Activated naive CD4-positive, alpha-beta T cell treated with anti-CD3 and anti-CD28 coated beads for 36 hours (primary cell): ENCODE results near the gene DAB2IP. TPM values are rescaled to one million over a fixed set of nuclear protein-coding genes. Genes with fewer than 3 reads are reported as not detected.

Experiments used
- CTCF ChIA-PET: fragments of 350-600 bp; sonication (Branson Sonifier 250); formaldehyde crosslinking; loops from one replicate; lab custom pipeline; 2021; ENCODE audit warnings: antibody characterized with exemption; lab: Charles Lee
- DNase-seq: peaks from one replicate; pipeline ENCODE4 v3.0.0-alpha.2; 2020
- H3K27ac Mint-ChIP-seq: one replicate; pipeline ENCODE4 v1.8.0; 2021; ENCODE audit warnings: mild to moderate bottlenecking, mixed read lengths
- H3K27me3 Mint-ChIP-seq: one replicate; pipeline ENCODE4 v1.8.0; 2021; ENCODE audit warnings: low read depth, mixed read lengths
- H3K36me3 Mint-ChIP-seq: one replicate; pipeline ENCODE4 v1.8.0; 2021; ENCODE audit warnings: low read depth, mixed read lengths
- H3K4me1 Mint-ChIP-seq: one replicate; pipeline ENCODE4 v1.8.0; 2021; ENCODE audit warnings: low read depth, mixed read lengths
- H3K4me3 Mint-ChIP-seq: one replicate; pipeline ENCODE4 v1.8.0; 2021; ENCODE audit warnings: mild to moderate bottlenecking, moderate library complexity, mixed read lengths
- H3K9me3 Mint-ChIP-seq: one replicate; pipeline ENCODE4 v1.8.0; 2021; ENCODE audit warnings: mixed read lengths
- intact Hi-C: fragments of 100-400 bp; cut with micrococcal nuclease; formaldehyde crosslinking; loops from one replicate; pipeline ENCODE4 v1.15.1; 2023
- total RNA-seq, 2 experiments: library from RNA; stranded (reverse); gene quantifications; one replicate each; pipeline ENCODE4 v1.2.3, GENCODE V29; 2021

The DAB2IP gene
- total RNA-seq, 2 experiments from 2014 or later: 0.35 TPM; not detected in 1

DNA sequence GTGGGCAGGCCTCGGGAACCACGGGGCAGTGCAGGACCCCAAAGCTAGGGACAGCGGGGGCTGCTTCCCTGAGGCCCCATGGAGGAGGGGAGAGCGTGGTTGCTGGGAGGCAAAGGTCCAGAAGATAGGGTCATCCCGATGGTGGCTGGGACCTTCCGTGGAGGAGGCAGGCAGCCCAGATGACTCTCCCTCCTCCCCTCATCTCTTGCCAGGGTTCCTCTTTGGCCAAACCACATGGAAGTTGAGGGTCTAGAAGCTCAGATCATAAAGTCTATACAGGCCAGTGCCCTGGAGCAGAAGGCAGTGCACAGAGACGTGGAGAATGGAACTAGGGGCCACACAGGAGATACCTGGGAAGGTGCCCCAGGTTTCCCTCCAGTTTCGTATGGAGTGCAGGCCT, 22.6 kb downstream of the DAB2IP start:
- Mint-ChIP-seq H3K4me3 (no peak overlapping the region), H3K27me3 (peaks cover 9% of the 10 kb centered on the region), H3K9me3 (no peaks in the 10 kb centered on the region), H3K36me3 (no peaks in the 10 kb centered on the region), H3K4me1 (no peaks in the 10 kb centered on the region), H3K27ac (no peak overlapping the region)
- CTCF ChIA-PET: no interaction called here
- intact Hi-C loops: no loop called here
- no peak for DNase-seq

DNA sequence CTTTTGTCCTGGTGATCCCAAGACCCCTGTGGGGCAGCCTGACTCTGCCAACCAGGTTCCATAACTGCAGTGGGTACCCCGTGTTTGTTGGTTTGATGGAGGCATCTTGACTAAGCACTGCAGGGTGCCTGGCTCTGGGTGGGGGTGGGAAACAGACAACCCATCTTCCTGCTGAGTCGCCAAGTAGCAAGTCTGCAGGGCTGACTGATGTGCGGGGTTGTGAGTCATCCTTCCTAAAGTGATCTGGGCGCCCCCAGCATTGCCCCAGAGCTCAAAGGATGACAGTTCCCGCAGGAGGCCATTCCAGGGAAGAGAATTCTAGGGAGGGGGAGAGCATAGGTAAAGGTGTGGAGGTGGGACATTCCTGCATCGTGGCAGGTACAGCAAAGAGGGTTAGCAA, 23.5 kb downstream of the DAB2IP start:
- no peak overlapping the region for H3K4me3 Mint-ChIP-seq
- intact Hi-C loops: no loop called here
- H3K4me1 Mint-ChIP-seq: no peaks in the 10 kb centered on the region
- CTCF ChIA-PET: no interaction called here
- no peaks in the 10 kb centered on the region for H3K36me3 Mint-ChIP-seq
- no peak overlapping the region for H3K27ac Mint-ChIP-seq
- DNase-seq: no peak
- no peaks in the 10 kb centered on the region for H3K9me3 Mint-ChIP-seq
- H3K27me3 Mint-ChIP-seq: peaks cover 6% of the 10 kb centered on the region

DNA sequence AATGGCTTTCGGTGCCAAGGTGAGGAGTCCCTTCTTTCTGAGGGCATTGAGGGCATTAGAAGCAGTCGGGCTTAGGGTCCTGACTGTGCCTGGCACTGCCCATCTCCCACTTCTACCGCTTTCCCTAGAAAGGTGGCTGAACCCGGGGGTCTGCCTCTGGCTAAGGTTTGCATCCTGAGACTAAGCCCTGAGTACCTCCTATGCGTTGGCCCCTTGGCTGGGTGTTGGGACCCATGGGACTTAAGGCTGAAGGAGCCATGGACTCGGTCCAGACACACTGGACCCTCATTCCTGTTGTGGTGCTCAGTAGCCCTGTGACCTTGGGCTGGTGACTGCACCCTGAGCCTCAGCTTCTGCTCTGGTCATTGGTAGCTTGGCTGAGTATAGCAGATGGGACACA, 23.9 kb downstream of the DAB2IP start:
- Mint-ChIP-seq H3K36me3 (no peaks in the 10 kb centered on the region), H3K27ac (no peak overlapping the region), H3K27me3 (peaks cover 4% of the 10 kb centered on the region), H3K4me1 (no peaks in the 10 kb centered on the region), H3K9me3 (no peaks in the 10 kb centered on the region), H3K4me3 (no peak overlapping the region)
- DNase-seq: no peak
- intact Hi-C loops: no loop called here
- CTCF ChIA-PET: no interaction called here

DNA sequence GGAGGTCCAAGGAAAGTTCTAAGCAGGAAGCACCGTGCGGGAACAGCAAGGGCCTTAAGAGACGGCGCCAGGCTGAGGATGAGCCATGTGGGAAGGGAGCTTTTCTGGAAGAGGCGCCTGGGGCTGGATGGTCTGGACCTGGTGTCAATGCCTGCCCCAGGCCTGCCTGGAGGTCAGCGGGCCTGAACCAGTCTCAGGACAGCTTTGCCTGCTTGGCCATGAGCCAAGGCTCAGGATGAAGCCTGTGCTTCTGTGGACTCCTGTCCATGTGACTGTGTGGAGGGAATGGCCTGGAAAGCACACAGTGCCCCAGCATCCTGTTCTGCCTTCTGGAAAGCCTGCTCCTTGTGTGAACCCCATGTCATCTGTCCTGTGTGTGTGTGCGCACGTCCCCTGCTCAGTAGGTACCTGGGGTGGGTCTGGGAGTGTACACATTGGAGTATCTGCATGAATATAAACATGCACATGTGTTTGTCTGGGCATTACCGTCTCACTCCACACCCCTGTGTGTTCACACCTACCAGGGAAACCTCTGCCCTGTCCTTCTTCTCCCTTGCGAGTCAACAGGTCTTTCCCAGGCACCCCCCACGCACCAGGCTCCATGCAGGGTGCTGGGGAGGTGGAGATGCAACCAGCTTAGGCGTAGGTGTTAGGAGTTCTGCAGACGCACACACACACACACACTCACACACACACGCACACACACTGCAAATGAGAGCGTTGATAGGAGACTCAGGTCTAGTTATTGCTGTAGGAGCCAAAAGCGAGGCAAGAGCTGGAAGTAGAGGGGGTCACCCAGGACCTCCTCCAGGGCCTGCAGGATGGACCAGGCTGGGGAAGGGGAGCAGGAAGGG, 24.8 kb downstream of the DAB2IP start:
- intact Hi-C loops: no loop called here
- Mint-ChIP-seq H3K27ac (no peak overlapping the region), H3K36me3 (no peaks in the 10 kb centered on the region), H3K27me3 (peaks cover 3% of the 10 kb centered on the region), H3K4me1 (no peaks in the 10 kb centered on the region), H3K9me3 (no peaks in the 10 kb centered on the region), H3K4me3 (no peak overlapping the region)
- CTCF ChIA-PET: no interaction called here
- DNase-seq: no peak

DNA sequence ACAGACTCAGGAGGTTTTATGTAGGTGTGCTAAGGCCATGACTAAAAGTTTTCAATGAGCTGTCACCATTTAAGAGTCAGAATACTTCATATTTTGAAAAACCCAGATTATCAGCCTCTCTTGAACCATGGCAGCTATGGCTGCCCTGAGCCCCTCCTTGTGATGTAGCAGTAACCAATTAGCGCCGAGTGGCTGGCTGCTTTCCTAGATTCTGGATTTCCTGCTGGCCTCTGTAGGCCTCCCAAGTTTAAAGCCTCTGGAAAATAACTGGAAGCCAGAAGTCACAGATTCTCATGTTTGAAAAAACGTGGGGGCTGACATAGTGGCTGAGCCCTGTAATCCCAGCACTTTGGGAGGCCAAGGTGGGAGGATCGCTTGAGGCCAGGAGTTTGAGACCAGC, 25.5 kb downstream of the DAB2IP start:
- no peak for DNase-seq
- Mint-ChIP-seq H3K9me3 (no peaks in the 10 kb centered on the region), H3K4me3 (no peak overlapping the region), H3K36me3 (no peaks in the 10 kb centered on the region), H3K4me1 (no peaks in the 10 kb centered on the region), H3K27ac (no peak overlapping the region), H3K27me3 (peaks cover 2% of the 10 kb centered on the region)
- intact Hi-C loops: no loop called here
- CTCF ChIA-PET: no interaction called here

DNA sequence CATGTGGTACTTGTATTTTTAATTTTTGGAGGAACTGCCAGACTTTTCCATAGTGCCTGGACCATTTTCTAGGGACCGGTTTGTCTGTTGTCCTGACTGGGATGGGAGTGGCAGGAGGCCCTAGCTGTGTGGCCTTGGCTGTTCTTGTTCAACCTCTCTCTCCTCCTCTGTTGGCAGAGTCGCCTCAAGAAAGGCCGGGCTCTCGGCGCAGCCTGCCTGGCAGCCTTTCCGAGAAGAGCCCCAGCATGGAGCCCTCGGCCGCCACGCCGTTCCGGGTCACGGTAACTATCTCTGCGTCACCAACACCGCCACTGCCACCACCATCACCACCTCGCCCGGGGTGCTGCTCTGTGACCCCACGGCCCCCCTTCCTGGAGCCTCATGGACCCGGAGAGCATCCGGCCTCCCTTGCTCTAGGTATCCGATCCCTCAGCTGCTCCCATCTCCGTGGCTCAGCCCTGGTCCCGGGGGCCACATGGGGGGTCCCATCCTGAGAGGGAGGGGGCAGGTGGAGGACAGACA, 27.1 kb downstream of the DAB2IP start:
- H3K27me3 Mint-ChIP-seq: peaks cover 2% of the 10 kb centered on the region
- no peak overlapping the region for H3K27ac Mint-ChIP-seq
- no peaks in the 10 kb centered on the region for H3K4me1 Mint-ChIP-seq
- intact Hi-C loops: no loop called here
- CTCF ChIA-PET: interaction anchor here (0.5 to 0.9 kb wide), 3 partner anchors 53 to 358 kb away, joined by 3 read pairs; no protein-coding TSS in a partner anchor
- DNase-seq: no peak
- no peaks in the 10 kb centered on the region for H3K36me3 Mint-ChIP-seq
- H3K9me3 Mint-ChIP-seq: no peaks in the 10 kb centered on the region
- H3K4me3 Mint-ChIP-seq: no peak overlapping the region

DNA sequence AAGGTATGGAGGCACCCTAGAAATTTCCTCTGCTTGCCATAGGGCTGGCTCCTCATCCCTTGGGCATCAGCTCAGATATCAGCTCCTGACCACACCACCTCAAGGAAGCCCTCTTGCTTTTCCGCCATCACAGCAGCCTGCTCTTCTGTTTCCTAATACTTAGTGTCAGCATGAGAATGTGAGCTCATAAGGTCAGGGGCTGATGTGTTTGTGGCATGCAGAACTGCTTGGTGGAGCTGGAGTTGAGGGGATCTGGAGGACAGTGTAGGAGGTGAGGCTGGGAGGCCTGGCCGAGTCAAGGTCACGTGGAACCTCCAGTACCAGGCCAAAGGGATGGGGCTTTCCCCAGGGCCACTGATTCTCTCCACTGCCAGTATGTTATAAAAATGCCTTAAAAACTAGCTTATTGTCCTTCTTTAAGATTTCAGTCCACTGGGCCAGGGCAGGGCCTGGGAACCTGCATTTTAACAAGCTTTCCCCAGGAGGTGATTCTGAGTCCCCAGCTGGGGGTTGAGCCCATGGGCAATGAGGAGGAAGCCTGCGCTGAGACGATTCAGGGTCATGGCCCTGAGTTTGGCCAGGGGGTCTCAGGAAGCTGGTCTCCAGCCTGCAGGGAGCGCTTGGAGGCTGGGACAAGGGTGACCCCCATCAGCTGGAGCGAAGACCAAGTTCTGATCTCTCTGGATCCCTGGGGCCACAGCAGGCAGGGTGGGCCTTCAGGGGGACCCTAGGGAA, 28.6 kb downstream of the DAB2IP start:
- no peak for DNase-seq
- intact Hi-C loops: no loop called here
- Mint-ChIP-seq H3K4me1 (no peaks in the 10 kb centered on the region), H3K4me3 (no peak overlapping the region), H3K27ac (no peak overlapping the region), H3K27me3 (peaks cover 2% of the 10 kb centered on the region), H3K9me3 (no peaks in the 10 kb centered on the region), H3K36me3 (no peaks in the 10 kb centered on the region)
- CTCF ChIA-PET: interaction anchor here (0.6 kb wide), 2 partner anchors 130 to 386 kb away, joined by 3 to 4 read pairs; no protein-coding TSS in a partner anchor

DNA sequence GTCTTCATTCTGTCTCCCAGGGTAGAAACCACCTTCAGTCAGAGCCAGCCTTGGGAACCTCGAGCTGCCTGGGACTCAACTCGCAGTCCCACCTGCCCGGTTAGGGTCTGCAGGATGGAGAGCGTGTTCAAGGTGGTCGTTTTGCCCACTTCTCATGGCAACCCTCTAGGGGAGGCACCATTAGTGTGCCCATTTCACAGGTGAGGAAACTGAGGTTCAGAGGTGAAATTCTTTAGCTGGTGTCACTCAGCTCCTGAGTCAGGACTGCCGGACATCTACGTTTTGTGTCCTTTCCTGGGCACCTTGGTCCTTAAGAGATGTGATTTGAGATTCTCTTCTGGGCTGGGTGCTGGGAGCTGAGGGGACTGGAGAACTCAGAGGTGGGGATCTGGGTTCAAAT, 30.0 kb downstream of the DAB2IP start:
- no peak for DNase-seq
- Mint-ChIP-seq H3K27me3 (peaks cover 2% of the 10 kb centered on the region), H3K4me1 (no peaks in the 10 kb centered on the region), H3K36me3 (no peaks in the 10 kb centered on the region), H3K27ac (no peak overlapping the region), H3K9me3 (no peaks in the 10 kb centered on the region), H3K4me3 (no peak overlapping the region)
- CTCF ChIA-PET: no interaction called here
- intact Hi-C loops: no loop called here

DNA sequence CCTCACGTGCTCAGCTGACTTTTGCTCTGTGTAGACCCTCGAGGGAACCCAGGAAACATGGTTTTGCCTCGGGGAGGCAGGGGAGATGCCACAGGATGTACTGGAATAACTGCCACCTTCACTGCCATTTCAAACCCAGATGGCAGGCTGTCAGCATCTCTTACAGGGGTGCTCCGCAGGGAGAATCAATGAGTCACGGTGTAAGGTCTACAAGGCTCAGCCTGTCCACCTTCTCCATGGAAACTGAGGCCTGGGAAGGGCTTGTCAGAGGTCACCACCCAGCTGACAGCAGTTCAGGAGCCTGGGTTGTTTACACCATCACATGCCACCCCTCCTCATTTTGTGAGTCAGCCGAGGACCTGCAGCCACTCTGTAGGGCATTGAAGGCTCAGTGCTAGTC, 30.8 kb downstream of the DAB2IP start:
- H3K36me3 Mint-ChIP-seq: no peaks in the 10 kb centered on the region
- intact Hi-C loops: no loop called here
- CTCF ChIA-PET: interaction anchor here (2.7 kb wide), 1 partner anchor 136 kb away, joined by 11 read pairs; no protein-coding TSS in a partner anchor
- H3K4me1 Mint-ChIP-seq: no peaks in the 10 kb centered on the region
- no peak for DNase-seq
- no peak overlapping the region for H3K4me3 Mint-ChIP-seq
- H3K27me3 Mint-ChIP-seq: peaks cover 2% of the 10 kb centered on the region
- H3K9me3 Mint-ChIP-seq: no peaks in the 10 kb centered on the region
- no peak overlapping the region for H3K27ac Mint-ChIP-seq

DNA sequence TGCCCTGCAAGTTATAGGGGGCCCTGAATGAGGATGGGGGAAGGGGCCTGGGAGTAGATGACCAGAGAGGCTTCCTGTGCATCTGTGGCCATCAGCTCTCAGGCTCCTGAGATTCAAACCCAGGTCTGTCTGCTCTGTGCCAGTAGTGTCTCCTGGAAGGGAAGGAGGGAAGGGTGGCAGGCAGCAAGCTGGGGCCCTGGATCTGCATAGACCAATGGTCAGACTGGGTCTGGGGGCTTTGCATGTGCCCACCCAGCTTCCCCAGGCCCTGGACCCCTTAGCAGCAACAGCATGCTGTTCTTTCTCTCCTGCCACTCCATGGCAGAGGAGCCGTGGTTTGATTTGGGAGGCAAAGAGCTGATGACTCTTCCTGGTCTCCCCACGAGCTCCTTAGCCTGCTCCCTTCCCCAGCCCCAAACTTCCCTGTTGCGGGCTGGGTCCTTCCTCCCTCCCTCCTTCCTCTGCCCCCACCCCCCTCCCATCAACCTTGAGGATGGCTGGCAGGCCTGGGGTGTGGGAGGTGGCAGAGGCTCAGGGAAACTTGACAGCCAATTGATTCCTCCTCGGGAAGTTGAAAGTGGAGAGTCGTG, 31.6 kb downstream of the DAB2IP start:
- no peak for DNase-seq
- H3K27me3 Mint-ChIP-seq: peaks cover 1% of the 10 kb centered on the region
- H3K27ac Mint-ChIP-seq: no peak overlapping the region
- no peaks in the 10 kb centered on the region for H3K9me3 Mint-ChIP-seq
- intact Hi-C loops: no loop called here
- CTCF ChIA-PET: interaction anchor here (0.8 to 2.7 kb wide), 4 partner anchors 127 to 310 kb away, joined by 3 to 11 read pairs (median 6); no protein-coding TSS in a partner anchor
- no peaks in the 10 kb centered on the region for H3K4me1 Mint-ChIP-seq
- no peak overlapping the region for H3K4me3 Mint-ChIP-seq
- H3K36me3 Mint-ChIP-seq: no peaks in the 10 kb centered on the region

DNA sequence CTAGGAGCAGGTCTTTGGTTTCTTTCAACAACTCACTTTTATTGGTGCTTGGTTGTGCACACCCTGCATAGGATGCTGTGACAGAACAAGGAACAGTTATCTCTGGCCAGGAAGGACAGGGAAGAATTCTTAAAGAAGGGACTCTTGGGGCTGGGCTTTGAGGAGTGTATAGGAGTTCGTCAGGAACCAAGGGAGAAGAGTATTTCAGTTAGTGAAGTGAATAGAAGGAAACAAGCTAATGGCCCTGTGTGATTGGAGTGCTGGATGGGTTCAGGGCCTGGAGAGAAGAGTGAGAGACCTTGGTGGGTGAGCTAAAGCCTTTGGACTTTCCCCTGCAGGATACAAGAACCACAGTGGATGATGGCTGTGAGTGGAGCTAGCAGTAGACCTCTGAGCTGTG, 32.2 kb downstream of the DAB2IP start:
- Mint-ChIP-seq H3K27ac (no peak overlapping the region), H3K4me1 (no peaks in the 10 kb centered on the region), H3K9me3 (no peaks in the 10 kb centered on the region), H3K36me3 (no peaks in the 10 kb centered on the region), H3K27me3 (no peaks in the 10 kb centered on the region), H3K4me3 (no peak overlapping the region)
- no peak for DNase-seq
- intact Hi-C loops: loop anchor here (2.0 kb wide), 1 partner anchor 43 kb away; no protein-coding TSS in a partner anchor
- CTCF ChIA-PET: interaction anchor here (0.8 to 2.7 kb wide), 5 partner anchors 102 to 310 kb away, joined by 3 to 11 read pairs (median 4); no protein-coding TSS in a partner anchor
